ENCODE measurements around the gene MTHFS. TPM values are rescaled to one million over a fixed set of nuclear protein-coding genes. Genes with fewer than 3 reads are reported as not detected.

MTHFS gene
- total RNA-seq, 1 experiment from 2014 or later, result 72.8 TPM

- peak; percentile 85 for DNase-seq
- no peaks in the 10 kb centered on the region for H3K36me3 ChIP-seq
- H3K9me3 ChIP-seq, result no peaks in the 10 kb centered on the region
- no peaks in the 10 kb centered on the region for H3K27me3 ChIP-seq
- H3K4me3 ChIP-seq, result no peak overlapping the region
These were observed 85.1 kb downstream of the MTHFS start for GRCh38 chr15:79811406-79812405.

- Histone ChIP-seq H3K27me3 (no peaks in the 10 kb centered on the region), H3K9me3 (no peaks in the 10 kb centered on the region), H3K4me3 (no peak overlapping the region), H3K36me3 (no peaks in the 10 kb centered on the region)
- DNase-seq, result no peak
These were observed 92.0 kb downstream of the MTHFS start for GRCh38 chr15:79804838-79805237.

GRCh38 chr15:79798311-79798710 is 98.5 kb downstream of the MTHFS start:
- Histone ChIP-seq H3K9me3 (peaks cover 14% of the 10 kb centered on the region), H3K27me3 (no peaks in the 10 kb centered on the region), H3K4me3 (no peak overlapping the region), H3K36me3 (no peaks in the 10 kb centered on the region)
- no peak for DNase-seq

Other genes starting within 250 kb of the MTHFS start
- 6.0 TPM in 1 of 2 replicates, not detected in the other for gene BCL2A1, start 74.2 kb upstream of the MTHFS start, total RNA-seq (2014; rRNA removed; shearing (Covaris generic); ENCODE audit: low replicate concordance)
- gene ZFAND6, start 162.7 kb upstream of the MTHFS start, total RNA-seq (2014; rRNA removed; shearing (Covaris generic); ENCODE audit: low replicate concordance), result 174 and 254 TPM in 2 replicates